IMR-90 (cell line): ENCODE measurements around the gene TRIM5. TPM values are rescaled to one million over a fixed set of nuclear protein-coding genes. Genes with fewer than 3 reads are reported as not detected.

Experiments used
- ATAC-seq: fragments of 200-7000 bp; cut with Tn5 transposase; 2 replicates; pipeline ENCODE4 v1.9.1; 2020; ENCODE audit warnings: low read depth, mild to moderate bottlenecking, moderate library complexity
- BruUV-seq: library from RNA; stranded (reverse); fragments of 400-500 nt; replicated peaks from 2 replicates; lab custom pipeline; 2021; lab: Mats Ljungman, UMichigan
- CTCF ChIA-PET: fragments of 300-600 bp; formaldehyde crosslinking; extraction: SDS; loops from one replicate; lab custom pipeline; 2021; ENCODE audit warnings: antibody characterized with exemption; lab: Yijun Ruan, JAX
- POLR2A ChIA-PET: fragments of 300-600 bp; sonication (Branson Sonifier 250); formaldehyde crosslinking; loops from one replicate; lab custom pipeline; 2022; ENCODE audit warnings: antibody characterized with exemption; ENCODE audit not compliant: unreplicated experiment; lab: Charles Lee
- DNase-seq: peaks from one replicate; pipeline ENCODE4 v3.0.0; 2013
- H2AFZ ChIP-seq: replicated peaks from 2 replicates; pipeline ENCODE3; 2013; ENCODE audit warnings: low read length, mild to moderate bottlenecking; ENCODE audit not compliant: poor library complexity
- H2AK5ac ChIP-seq: 2 replicates; pipeline ENCODE4 v1.6.1; 2013; ENCODE audit warnings: low read depth, low read length, inconsistent platforms
- H2AK9ac ChIP-seq: replicated peaks from 2 replicates; pipeline ENCODE3; 2013; ENCODE audit warnings: mild to moderate bottlenecking, low read depth, low read length, moderate library complexity; ENCODE audit not compliant: poor library complexity
- H2BK120ac ChIP-seq: 2 replicates; pipeline ENCODE4 v1.6.1; 2013; ENCODE audit warnings: low read depth, low read length, inconsistent platforms
- H2BK15ac ChIP-seq: 3 replicates; pipeline ENCODE4 v1.6.1; 2013; ENCODE audit warnings: low read depth, low read length, inconsistent platforms
- H2BK20ac ChIP-seq: 2 replicates; pipeline ENCODE4 v1.6.1; 2013; ENCODE audit warnings: low read depth, mild to moderate bottlenecking, inconsistent platforms, low read length, moderate library complexity
- H2BK5ac ChIP-seq: 2 replicates; pipeline ENCODE4 v1.6.1; 2013; ENCODE audit warnings: mild to moderate bottlenecking, low read depth, low read length, inconsistent platforms; ENCODE audit not compliant: poor library complexity, severe bottlenecking
- H3K14ac ChIP-seq: replicated peaks from 2 replicates; pipeline ENCODE4 v1.6.1; 2013; ENCODE audit warnings: low read depth, low read length, inconsistent platforms
- H3K18ac ChIP-seq: 2 replicates; pipeline ENCODE4 v1.6.1; 2013; ENCODE audit warnings: low read depth, low read length, control low read depth
- H3K23ac ChIP-seq: 2 replicates; pipeline ENCODE4 v1.6.1; 2013; ENCODE audit warnings: low read depth, low read length, inconsistent platforms
- H3K27ac ChIP-seq: 2 replicates; pipeline ENCODE4 v1.5.1; 2013; ENCODE audit warnings: mild to moderate bottlenecking, control low read depth, low read length; ENCODE audit not compliant: insufficient read depth
- H3K27me3 ChIP-seq: 2 replicates; pipeline ENCODE4 v1.6.1; 2013; ENCODE audit warnings: low read length; ENCODE audit not compliant: control insufficient read depth, insufficient read depth
- H3K36me3 ChIP-seq: 2 replicates; pipeline ENCODE4 v1.6.1; 2013; ENCODE audit warnings: low read length, mixed read lengths; ENCODE audit not compliant: control insufficient read depth, insufficient read depth
- H3K4ac ChIP-seq: 2 replicates; pipeline ENCODE4 v1.6.1; 2013; ENCODE audit warnings: low read depth, low read length, inconsistent platforms
- H3K4me1 ChIP-seq: 2 replicates; pipeline ENCODE4 v1.6.1; 2013; ENCODE audit warnings: low read length, mixed read lengths; ENCODE audit not compliant: control insufficient read depth, insufficient read depth
- H3K4me2 ChIP-seq: 2 replicates; pipeline ENCODE4 v1.6.1; 2013; ENCODE audit warnings: low read depth, mild to moderate bottlenecking, control low read depth, low read length, moderate library complexity
- H3K4me3 ChIP-seq: 2 replicates; pipeline ENCODE4 v1.5.1; 2013; ENCODE audit warnings: low read depth, mild to moderate bottlenecking, control low read depth, low read length, moderate library complexity; ENCODE audit not compliant: insufficient read depth
- H3K56ac ChIP-seq: 2 replicates; pipeline ENCODE4 v1.6.1; 2013; ENCODE audit warnings: low read length, inconsistent platforms; ENCODE audit not compliant: insufficient read depth; ENCODE audit errors: extremely low read depth
- H3K79me1 ChIP-seq, 2 experiments: 2 replicates each; pipeline ENCODE4 v1.6.1; 2013; ENCODE audit warnings: low read length in 2 of 2, inconsistent platforms in 1 of 2, low read depth in 1 of 2
- H3K9ac ChIP-seq: 2 replicates; pipeline ENCODE4 v1.6.1; 2013; ENCODE audit warnings: low read depth, low read length, control low read depth
- H3K9me1 ChIP-seq: 2 replicates; pipeline ENCODE4 v1.6.1; 2013; ENCODE audit warnings: low read length, inconsistent platforms; ENCODE audit not compliant: insufficient read depth
- H3K9me3 ChIP-seq: 2 replicates; pipeline ENCODE4 v1.6.1; 2013; ENCODE audit warnings: low read length; ENCODE audit not compliant: control insufficient read depth, insufficient read depth
- H4K20me1 ChIP-seq: 2 replicates; pipeline ENCODE4 v1.6.1; 2013; ENCODE audit warnings: low read length, inconsistent platforms; ENCODE audit not compliant: insufficient read depth
- H4K5ac ChIP-seq: 2 replicates; pipeline ENCODE4 v1.6.1; 2013; ENCODE audit warnings: mild to moderate bottlenecking, low read depth, low read length, control low read depth
- H4K8ac ChIP-seq, 2 experiments: 2 replicates each; pipeline ENCODE4 v1.6.1; 2013; ENCODE audit warnings: low read depth in 2 of 2, low read length in 2 of 2, control low read depth in 1 of 2, inconsistent platforms in 1 of 2
- H4K91ac ChIP-seq: 2 replicates; pipeline ENCODE4 v1.6.1; 2013; ENCODE audit warnings: low read depth, low read length, inconsistent platforms; ENCODE audit not compliant: insufficient read depth
- CEBPB ChIP-seq: IDR thresholded peaks from 2 replicates; pipeline ENCODE4 v1.6.1; 2012; ENCODE audit warnings: low read depth, low read length, improper control_type of control experiment
- FOS ChIP-seq: fragments of 150-350 bp; IDR thresholded peaks from 2 replicates; pipeline ENCODE4 v1.6.1; 2016; ENCODE audit warnings: low read depth, low read length
- RAD21 ChIP-seq: IDR thresholded peaks from 2 replicates; pipeline ENCODE4 v1.6.1; 2012; ENCODE audit warnings: low read length, improper control_type of control experiment
- SMC3 ChIP-seq: fragments of 150-350 bp; IDR thresholded peaks from 2 replicates; pipeline ENCODE4 v1.6.1; 2016; ENCODE audit warnings: low read depth, mild to moderate bottlenecking, antibody characterized with exemption, low read length, moderate library complexity
- USF2 ChIP-seq: fragments of 150-350 bp; IDR thresholded peaks from 2 replicates; pipeline ENCODE4 v1.6.1; 2017; ENCODE audit warnings: mild to moderate bottlenecking, antibody characterized with exemption, low read length, low read depth
- WGBS, 2 experiments: methylation state at CpG; one replicate each; pipeline versions ENCODE4 v1.1.5 to v1.1.7; 2013; ENCODE audit warnings: missing lambda C conversion rate in 2 of 2; ENCODE audit not compliant: insufficient read length in 1 of 2; ENCODE audit errors: extremely low coverage in 2 of 2; 5-methylcytosine and 5-hydroxymethylcytosine counted together
- dilution Hi-C: fragments of 300-500 bp; cut with HindIII; formaldehyde crosslinking; loops from one replicate; pipeline ENCODE4 v1.14.3; 2018; ENCODE audit warnings: low sequenced_read_pairs; ENCODE audit not compliant: unreplicated experiment
- in situ Hi-C: fragments of 300-500 bp; cut with MboI; formaldehyde crosslinking; loops from 3 replicates; pipeline ENCODE4 v1.14.3; 2019; ENCODE audit warnings: low sequenced_read_pairs, inconsistent platforms, mixed read lengths
- intact Hi-C: fragments of 100-400 bp; cut with micrococcal nuclease; formaldehyde crosslinking; loops from 2 replicates; pipeline ENCODE4 v1.10.0; 2022
- polyA plus RNA-seq, 3 experiments: library from polyadenylated mRNA; depleted of rRNA; stranded (reverse); fragments of >200 nt; gene quantifications; 2 replicates each; pipeline ENCODE4 v1.2.3, GENCODE V29; 2012; ENCODE audit warnings: low replicate concordance in 1 of 3
- total RNA-seq: library from RNA; depleted of rRNA; stranded (reverse); fragments of >200 nt; gene quantifications from 2 replicates; pipeline ENCODE4 v1.2.3, GENCODE V29; 2012

The TRIM5 gene
- total and polyA plus RNA-seq, 2 of the 4 experiments (the other 2 are of a cell fraction) = 32.6 to 49.1 TPM

GRCh38 chr11:5694642-5695041 is 9.8 kb upstream of the TRIM5 start:
- dilution Hi-C loops = no loop called here
- peaks cover 19% of the 10 kb centered on the region for H3K36me3 ChIP-seq

More at GRCh38 chr11:5694642-5695041, 9.8 kb upstream of the TRIM5 start:
- Histone ChIP-seq H3K4ac (no peak overlapping the region), H3K9ac (no peak overlapping the region), H2BK20ac (no peak overlapping the region), H4K8ac (no peak overlapping the region), H3K9me3 (no peaks in the 10 kb centered on the region), H2BK15ac (no peak overlapping the region), H3K9me1 (peaks cover 4% of the 10 kb centered on the region), H3K4me2 (no peak overlapping the region), H3K79me1 (peaks cover 13 to 25% of the 10 kb centered on the region in 2 experiments), H2AFZ (no peak overlapping the region), H2BK5ac (no peak overlapping the region), H3K27me3 (no peaks in the 10 kb centered on the region), H4K5ac (no peak overlapping the region), H4K20me1 (no peaks in the 10 kb centered on the region), H3K56ac (no peak overlapping the region), H3K4me3 (no peak overlapping the region), H2AK9ac (no peak overlapping the region), H3K14ac (no peak overlapping the region), H3K18ac (no peak overlapping the region), H2BK120ac (no peak overlapping the region), H4K91ac (no peak overlapping the region), H2AK5ac (no peak overlapping the region), H3K4me1 (peaks cover 5% of the 10 kb centered on the region), H3K23ac (no peak overlapping the region), H3K27ac (no peak overlapping the region)
- in situ Hi-C loops = loop anchor here (25.0 kb wide), 1 partner anchor 668 kb away; no protein-coding TSS in a partner anchor
- WGBS, 2 experiments = no CpG with 5 or more reads among the region's 1 CpG
- ATAC-seq = no peak
- TF ChIP-seq FOS (no peak), CEBPB (no peak), USF2 (no peak), RAD21 (no peak), SMC3 (no peak)
- intact Hi-C loops = no loop called here
- POLR2A ChIA-PET = no interaction called here
- no TSS peak for BruUV-seq
- no peak for DNase-seq
- CTCF ChIA-PET = interaction anchor here (0.5 to 2.2 kb wide), 2 partner anchors 9 to 33 kb away, joined by 4 to 12 read pairs; partner anchors contain the start of gene TRIM5
